WTC11 (cell line): ENCODE data around the gene HOXB13.
"Not testable (repeated sequence)": the region's sequence is repeated elsewhere in the genome, so short reads cannot be mapped to it uniquely, and the experiment has no call there.

ENCODE experiments used
- CREM ChIP-seq: sonication (generic); formaldehyde crosslinking; IDR thresholded peaks from 2 replicates; pipeline ENCODE4 v1.8.1; 2022; ENCODE audit warnings: mild to moderate bottlenecking, missing genetic modification reagents, moderate library complexity
- KAT7 ChIP-seq: sonication (generic); formaldehyde crosslinking; IDR thresholded peaks from 2 replicates; pipeline ENCODE4 v1.8.1; 2023; ENCODE audit warnings: missing genetic modification reagents, mild to moderate bottlenecking, borderline replicate concordance
- NFYB ChIP-seq: sonication (generic); formaldehyde crosslinking; conservative IDR thresholded peaks from 2 replicates; pipeline ENCODE4 v1.8.0; 2022; ENCODE audit warnings: low read depth, missing genetic modification reagents
- NR3C1 ChIP-seq: sonication (generic); formaldehyde crosslinking; conservative IDR thresholded peaks from 2 replicates; pipeline ENCODE4 v1.8.1; 2023; ENCODE audit warnings: low read depth, mild to moderate bottlenecking, missing genetic modification reagents
- TEAD4 ChIP-seq: sonication (generic); formaldehyde crosslinking; IDR thresholded peaks from 2 replicates; pipeline ENCODE4 v1.8.0; 2022; ENCODE audit warnings: mild to moderate bottlenecking, missing genetic modification reagents
- TF ChIP-seq, protein P1 (sequence below): fragments of 200-600 bp; IDR thresholded peaks from 2 replicates; pipeline ENCODE4 v1.8.0; 2022; ENCODE audit warnings: antibody characterized with exemption
- TF ChIP-seq, protein P2 (sequence below): sonication (generic); formaldehyde crosslinking; IDR thresholded peaks from 2 replicates; pipeline ENCODE4 v1.8.1; 2023; ENCODE audit warnings: mild to moderate bottlenecking, missing genetic modification reagents, moderate library complexity
- TF ChIP-seq, protein P3 (sequence below): fragments of 250-450 bp; sonication (Bioruptor Pico); IDR thresholded peaks from 2 replicates; pipeline ENCODE4 v1.8.0; 2021; ENCODE audit warnings: mild to moderate bottlenecking

DNA sequence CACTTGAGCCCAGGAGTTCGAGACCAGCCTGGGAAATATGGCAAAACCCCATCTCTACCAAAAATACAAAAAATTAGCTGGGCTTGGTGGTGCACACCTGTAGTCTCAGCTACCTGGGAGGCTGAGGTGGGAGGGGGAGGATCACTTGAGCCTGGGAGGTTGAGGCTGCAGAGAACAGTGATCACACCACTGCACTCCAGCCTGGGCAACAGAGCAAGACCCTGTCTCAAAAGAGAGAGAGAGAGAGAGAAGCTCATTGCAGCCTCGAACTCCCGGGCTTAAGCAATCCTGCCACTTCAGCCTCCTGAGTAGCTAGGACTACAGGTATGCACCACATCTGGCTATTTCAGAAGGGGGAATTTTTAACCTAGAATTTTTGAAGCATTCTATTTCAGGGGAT is 12.0 kb downstream of the HOXB13 start:
- not testable (repeated sequence) for TF ChIP-seq KAT7, CREM, NR3C1, NFYB, TEAD4 (CRISPR knock-in tag)
- TF ChIP-seq, protein P1, sequence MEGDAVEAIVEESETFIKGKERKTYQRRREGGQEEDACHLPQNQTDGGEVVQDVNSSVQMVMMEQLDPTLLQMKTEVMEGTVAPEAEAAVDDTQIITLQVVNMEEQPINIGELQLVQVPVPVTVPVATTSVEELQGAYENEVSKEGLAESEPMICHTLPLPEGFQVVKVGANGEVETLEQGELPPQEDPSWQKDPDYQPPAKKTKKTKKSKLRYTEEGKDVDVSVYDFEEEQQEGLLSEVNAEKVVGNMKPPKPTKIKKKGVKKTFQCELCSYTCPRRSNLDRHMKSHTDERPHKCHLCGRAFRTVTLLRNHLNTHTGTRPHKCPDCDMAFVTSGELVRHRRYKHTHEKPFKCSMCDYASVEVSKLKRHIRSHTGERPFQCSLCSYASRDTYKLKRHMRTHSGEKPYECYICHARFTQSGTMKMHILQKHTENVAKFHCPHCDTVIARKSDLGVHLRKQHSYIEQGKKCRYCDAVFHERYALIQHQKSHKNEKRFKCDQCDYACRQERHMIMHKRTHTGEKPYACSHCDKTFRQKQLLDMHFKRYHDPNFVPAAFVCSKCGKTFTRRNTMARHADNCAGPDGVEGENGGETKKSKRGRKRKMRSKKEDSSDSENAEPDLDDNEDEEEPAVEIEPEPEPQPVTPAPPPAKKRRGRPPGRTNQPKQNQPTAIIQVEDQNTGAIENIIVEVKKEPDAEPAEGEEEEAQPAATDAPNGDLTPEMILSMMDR = not testable (repeated sequence)
- TF ChIP-seq, protein P2, sequence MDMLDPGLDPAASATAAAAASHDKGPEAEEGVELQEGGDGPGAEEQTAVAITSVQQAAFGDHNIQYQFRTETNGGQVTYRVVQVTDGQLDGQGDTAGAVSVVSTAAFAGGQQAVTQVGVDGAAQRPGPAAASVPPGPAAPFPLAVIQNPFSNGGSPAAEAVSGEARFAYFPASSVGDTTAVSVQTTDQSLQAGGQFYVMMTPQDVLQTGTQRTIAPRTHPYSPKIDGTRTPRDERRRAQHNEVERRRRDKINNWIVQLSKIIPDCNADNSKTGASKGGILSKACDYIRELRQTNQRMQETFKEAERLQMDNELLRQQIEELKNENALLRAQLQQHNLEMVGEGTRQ (CRISPR knock-in tag) = not testable (repeated sequence)
- TF ChIP-seq, protein P3, sequence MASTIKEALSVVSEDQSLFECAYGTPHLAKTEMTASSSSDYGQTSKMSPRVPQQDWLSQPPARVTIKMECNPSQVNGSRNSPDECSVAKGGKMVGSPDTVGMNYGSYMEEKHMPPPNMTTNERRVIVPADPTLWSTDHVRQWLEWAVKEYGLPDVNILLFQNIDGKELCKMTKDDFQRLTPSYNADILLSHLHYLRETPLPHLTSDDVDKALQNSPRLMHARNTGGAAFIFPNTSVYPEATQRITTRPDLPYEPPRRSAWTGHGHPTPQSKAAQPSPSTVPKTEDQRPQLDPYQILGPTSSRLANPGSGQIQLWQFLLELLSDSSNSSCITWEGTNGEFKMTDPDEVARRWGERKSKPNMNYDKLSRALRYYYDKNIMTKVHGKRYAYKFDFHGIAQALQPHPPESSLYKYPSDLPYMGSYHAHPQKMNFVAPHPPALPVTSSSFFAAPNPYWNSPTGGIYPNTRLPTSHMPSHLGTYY (CRISPR knock-in tag) = not testable (repeated sequence)
